IMR-90 (cell line): ENCODE results near the gene HSPD1.

Experiments
- CEBPB ChIP-seq: IDR thresholded peaks from 2 replicates; pipeline ENCODE4 v1.6.1; 2012; ENCODE audit warnings: low read depth, low read length, improper control_type of control experiment
- CTCF ChIP-seq: conservative IDR thresholded peaks from 2 replicates; pipeline ENCODE4 v1.5.1; 2012; ENCODE audit warnings: mild to moderate bottlenecking, low read depth, low read length, improper control_type of control experiment
- MXI1 ChIP-seq: IDR thresholded peaks from 2 replicates; pipeline ENCODE4 v1.6.1; 2012; ENCODE audit warnings: low read depth, mild to moderate bottlenecking, low read length, moderate library complexity, borderline replicate concordance
- NFE2L2 ChIP-seq: fragments of 150-350 bp; IDR thresholded peaks from 2 replicates; pipeline ENCODE4 v1.6.1; 2016; ENCODE audit warnings: low read depth, mild to moderate bottlenecking, low read length
- POLR2A ChIP-seq: IDR thresholded peaks from 2 replicates; pipeline ENCODE4 v1.6.1; 2012; ENCODE audit warnings: mild to moderate bottlenecking, low read depth, low read length
- SMC3 ChIP-seq: fragments of 150-350 bp; IDR thresholded peaks from 2 replicates; pipeline ENCODE4 v1.6.1; 2016; ENCODE audit warnings: low read depth, mild to moderate bottlenecking, antibody characterized with exemption, low read length, moderate library complexity
- USF2 ChIP-seq: fragments of 150-350 bp; IDR thresholded peaks from 2 replicates; pipeline ENCODE4 v1.6.1; 2017; ENCODE audit warnings: mild to moderate bottlenecking, antibody characterized with exemption, low read length, low read depth

GRCh38 chr2:197514754-197515153 lies 15.1 kb upstream of the HSPD1 start:
- TF ChIP-seq POLR2A, result no peak
- TF ChIP-seq MXI1, result no peak
- TF ChIP-seq CTCF, result no peak
- no peak for TF ChIP-seq NFE2L2
- TF ChIP-seq SMC3, result no peak
- no peak for TF ChIP-seq USF2
- no peak for TF ChIP-seq CEBPB
